NCI-H69 (cell line): ENCODE data around the gene NFIA.
"Not testable (repeated sequence)": the region's sequence is repeated elsewhere in the genome, so short reads cannot be mapped to it uniquely, and the experiment has no call there.

Experiments
- DNase-seq: peaks from one replicate; lab custom pipeline; 2025; lab: John Stamatoyannopoulos, UW

The NFIA gene

GRCh38 chr1:61457526-61458040 lies 375.2 kb downstream of the NFIA start:
- no peak for DNase-seq

DNA sequence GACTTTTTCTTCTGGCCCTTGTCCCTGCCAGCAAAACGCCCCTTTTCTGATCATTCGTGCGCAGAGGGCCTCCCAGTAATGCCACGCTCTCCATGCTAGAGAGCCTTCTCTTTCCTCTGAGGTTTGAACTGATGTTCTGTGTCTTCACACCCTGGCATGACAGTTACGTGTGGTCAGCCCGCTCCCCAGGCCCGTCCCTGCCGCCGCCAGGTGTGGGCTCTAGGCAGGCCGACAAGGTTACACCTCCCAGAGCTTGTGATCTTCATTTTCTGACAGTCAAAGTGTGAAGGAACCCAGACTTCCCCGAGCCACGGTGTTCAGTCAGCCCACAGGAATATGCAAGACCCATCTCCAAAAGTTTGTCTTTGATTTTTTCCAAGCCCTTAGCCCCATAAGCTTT lies 377.0 kb downstream of the NFIA start:
- DNase-seq: no peak

- DNase-seq: no peak
These were observed 377.8 kb downstream of the NFIA start for GRCh38 chr1:61460191-61460590.

DNA sequence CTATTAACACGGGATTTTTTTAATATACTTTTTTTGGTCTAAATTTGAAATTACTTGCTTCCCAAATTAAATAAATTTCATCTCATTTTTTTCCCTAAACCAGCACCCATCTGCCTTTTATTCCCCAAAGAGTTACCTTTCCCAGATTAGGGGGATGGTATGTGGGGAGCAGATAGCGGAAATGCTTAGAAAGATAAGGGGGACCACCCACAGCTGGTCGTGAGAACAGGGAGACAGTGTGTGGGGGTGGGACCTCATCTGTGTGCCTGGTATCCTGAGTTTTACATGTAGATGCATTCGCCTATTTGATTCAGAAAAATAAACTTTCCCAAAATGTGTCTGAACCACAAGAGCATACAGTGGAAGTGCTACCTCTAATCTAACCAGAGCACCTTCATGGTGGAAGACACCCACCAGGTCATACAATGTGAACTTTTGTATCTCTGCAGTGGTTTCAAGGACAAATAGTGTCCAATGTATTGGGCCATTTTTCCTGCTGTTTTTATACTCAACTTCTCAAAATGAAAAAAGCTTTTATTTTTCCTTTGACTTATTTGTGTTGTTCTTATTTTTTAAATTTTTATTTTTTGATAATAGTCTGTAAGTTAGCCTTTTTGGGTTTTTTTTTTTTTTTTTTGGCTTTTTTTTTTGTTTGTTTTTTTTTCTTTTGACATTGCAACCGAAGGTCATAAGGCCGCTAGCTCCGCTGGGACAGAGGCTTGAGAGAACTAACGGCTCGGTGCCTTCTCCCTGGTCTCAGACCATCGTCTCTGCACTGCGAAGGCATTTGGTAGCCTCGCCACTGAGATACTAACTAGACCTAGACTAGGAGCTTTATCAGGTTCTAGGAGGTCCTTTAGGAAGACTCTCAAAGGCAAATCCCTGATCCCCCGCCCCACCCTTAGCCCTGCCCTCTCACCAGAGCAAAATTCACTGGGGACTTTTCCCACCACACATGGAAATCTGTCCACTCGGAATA lies 379.3 kb downstream of the NFIA start:
- no peak for DNase-seq

GRCh38 chr1:61462628-61463027 lies 380.3 kb downstream of the NFIA start:
- DNase-seq: no peak

- DNase-seq: no peak
These were observed 380.9 kb downstream of the NFIA start for GRCh38 chr1:61463220-61463619.

DNA sequence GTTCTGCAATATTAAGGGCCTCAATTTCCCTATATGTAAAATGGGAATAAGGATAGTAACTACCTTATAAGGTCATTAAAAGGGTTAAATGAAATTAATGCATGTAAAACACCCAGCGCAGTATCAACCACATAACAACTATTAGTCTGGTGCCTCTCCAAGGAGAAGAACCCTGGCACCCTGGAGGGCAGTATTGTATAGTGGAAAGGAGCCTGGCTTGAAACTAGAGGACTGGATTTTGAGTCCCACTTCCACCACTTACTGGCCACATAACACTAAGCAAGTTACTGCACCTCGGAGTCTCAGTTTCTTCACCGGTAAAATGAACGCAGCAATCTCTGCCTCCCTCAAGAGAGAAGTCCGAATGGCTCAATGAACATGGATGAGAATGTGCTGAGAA lies 385.5 kb downstream of the NFIA start:
- not testable (repeated sequence) for DNase-seq

- DNase-seq: no peak
These were observed 387.0 kb downstream of the NFIA start for GRCh38 chr1:61469365-61469764.

DNA sequence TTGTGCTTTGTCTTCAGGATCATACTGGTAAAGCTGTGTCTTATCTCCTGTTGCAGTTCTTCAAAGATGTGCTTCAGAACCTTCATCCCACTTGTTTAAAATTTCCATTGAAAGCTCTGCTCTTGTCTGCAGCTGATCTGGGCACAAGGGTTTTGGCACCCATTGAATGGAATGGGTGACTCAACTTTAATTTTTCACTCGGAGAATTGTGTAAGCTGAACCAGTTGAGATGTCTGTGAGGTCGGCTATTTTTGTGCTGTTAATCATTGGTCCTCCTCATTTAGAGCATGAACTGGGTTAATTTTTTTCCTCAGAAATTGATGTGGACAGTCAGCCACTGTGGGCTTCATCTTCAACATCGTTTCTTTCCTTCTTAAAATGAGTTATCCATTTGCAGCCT lies 390.5 kb downstream of the NFIA start:
- DNase-seq: no peak

DNA sequence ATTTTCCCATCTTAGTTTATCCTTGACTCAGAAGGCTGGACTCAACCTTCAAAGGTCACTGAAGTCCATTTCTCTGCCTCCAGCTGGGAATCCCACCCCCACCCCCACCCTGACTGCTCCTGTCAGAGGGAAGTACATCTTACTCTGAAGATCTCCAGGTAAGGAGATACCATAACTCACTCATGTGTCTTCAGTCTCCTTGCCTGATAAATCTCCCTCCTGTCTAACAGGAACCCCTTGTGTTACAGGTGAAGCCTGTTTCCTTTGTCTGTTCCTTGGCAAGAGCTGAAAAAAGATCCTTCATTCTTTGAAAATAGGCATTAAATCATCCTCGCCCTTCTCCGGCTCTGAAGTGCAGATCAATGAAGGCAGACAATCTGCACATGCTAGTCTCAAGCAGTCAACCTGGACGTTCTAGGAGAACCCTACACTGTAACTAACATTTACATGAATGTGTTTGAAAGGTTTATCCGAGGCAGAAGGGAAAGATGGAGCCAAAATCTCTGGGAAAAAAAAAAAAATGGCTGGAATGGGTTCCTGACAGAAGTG lies 392.0 kb downstream of the NFIA start:
- DNase-seq: no peak

GRCh38 chr1:61474963-61475362 lies 392.6 kb downstream of the NFIA start:
- DNase-seq: no peak

DNA sequence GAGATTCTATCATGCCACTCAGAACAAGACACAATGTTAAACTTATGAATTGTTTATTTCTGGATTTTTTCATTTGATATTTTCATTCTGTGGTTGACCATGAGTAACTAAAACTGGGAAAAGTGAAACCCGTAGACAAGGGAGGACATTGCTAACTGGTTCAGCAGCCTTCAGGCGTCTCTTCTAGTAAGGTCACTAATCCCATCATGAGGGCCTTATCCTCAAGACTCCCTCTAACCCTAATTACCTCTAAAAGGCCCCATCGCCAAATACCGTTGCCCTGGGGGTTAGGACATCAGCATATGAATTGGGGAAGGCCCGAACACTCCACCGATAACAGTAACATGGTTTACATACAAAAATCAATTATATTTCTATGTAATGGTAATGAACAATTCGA lies 394.9 kb downstream of the NFIA start:
- no peak for DNase-seq

GRCh38 chr1:61480273-61480935 lies 398.0 kb downstream of the NFIA start:
- no peak for DNase-seq

DNA sequence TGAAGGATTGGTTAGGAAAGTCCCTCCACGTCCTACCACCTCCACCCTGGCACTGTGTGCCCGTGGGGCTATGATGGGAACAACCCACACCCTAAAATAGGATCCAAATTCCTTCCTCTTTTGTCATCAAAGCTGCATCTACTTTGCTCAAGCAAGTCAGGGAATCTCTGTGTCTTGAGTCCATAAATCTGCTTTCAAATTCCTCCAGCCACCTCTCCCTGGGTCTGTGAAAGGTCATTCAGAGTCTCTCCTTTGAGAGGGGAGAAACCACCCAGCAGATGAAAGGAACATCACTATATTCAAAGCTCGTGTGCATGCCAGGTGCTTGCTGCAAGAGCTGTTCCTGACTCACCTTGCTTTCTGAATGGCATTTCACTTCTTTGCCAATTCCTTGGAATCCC lies 399.0 kb downstream of the NFIA start:
- no peak for DNase-seq

- DNase-seq: no peak
These were observed 399.9 kb downstream of the NFIA start for GRCh38 chr1:61482170-61482734.

DNA sequence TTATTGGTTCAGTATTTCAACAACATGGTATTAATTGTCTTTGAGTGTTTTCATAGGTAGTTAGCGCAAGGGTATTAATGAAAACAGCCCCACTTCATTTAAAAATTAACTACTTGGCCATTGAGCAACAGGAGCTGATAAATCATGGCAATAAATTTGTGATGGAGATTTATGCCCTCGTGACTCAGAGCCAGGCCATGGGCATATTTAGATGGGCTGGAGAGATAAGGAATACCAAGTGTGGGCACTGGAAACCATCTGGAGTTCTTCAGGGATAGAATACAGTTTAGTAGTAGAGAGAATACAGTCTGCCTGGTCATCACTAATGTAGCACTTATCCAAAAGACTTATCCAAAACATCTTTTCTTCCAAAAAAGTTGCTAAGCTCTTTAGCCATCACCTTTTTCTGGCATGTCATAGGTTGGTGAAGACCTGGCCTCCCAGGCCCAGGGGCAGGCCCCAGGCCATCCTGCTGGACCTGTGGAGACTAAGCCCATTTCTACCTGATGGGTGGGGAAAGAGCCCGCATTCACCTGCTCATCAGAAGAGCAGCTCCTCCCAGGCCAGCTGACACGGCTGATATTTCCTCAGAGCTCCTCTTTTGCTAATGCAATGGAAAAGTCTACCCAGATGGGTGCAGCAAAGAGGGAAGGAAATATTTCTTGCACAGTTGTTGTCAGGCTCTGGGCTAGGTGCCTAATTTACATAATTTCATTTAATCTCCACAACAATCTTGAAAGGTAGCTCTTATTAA lies 404.6 kb downstream of the NFIA start:
- peak; percentile 5 for DNase-seq

DNA sequence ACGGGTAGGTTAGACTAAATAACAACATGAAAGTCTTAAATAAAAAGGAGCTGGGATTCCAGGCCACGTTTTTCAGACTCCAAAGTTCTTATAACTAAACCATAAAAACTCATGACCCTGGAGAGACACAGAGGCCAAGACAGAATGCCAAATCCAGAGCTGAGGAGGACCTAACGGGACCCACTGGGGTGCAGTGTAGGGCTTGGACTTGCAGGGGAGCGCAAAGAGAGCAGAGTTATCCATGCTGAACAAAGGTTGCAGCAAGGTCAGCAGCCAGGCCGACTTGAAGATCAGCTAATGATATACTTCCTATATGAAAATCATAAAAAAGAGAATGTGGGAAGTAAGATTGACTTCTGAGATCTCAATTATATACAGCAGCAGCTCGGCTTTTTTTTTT lies 405.4 kb downstream of the NFIA start:
- DNase-seq: no peak

- no peak for DNase-seq
These were observed 408.6 kb downstream of the NFIA start for GRCh38 chr1:61490924-61491323.

DNA sequence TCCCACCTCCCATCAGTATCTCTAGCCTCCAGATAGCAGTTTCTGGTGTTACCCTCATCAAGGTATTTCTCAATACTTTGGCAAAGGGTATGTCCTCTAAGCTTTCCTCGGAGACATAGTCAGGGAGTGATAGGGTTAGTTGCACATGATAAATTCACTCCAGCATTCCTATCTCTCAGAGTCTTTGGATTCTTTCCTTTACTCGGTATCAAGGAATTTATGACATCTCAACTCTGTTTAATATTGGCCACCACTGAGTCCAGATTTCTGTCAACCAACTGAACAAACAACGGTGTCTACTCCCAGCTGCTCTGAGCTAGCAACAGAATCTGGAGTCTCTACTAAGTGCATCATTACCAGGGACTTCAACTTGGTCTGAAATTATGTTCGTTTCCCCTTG lies 409.1 kb downstream of the NFIA start:
- no peak for DNase-seq

DNA sequence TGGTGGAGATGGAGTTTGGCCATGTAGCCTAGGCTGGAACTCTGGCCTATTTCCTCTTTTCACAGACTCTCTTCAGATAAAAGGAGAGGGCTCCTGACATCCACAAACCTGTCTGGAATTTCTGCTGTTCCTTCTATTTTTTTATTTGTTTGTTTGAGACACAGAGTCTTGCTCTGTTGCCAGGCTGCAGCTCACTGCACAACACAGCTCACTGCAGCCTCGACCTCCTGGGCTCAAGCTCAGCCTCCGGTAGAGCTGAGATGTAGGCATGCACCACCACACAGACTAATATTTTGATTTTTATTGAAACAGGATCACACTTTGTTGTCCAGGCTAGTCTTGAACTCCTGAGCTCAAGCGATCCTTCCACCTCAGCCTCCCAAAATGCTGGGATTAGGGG lies 411.6 kb downstream of the NFIA start:
- no peak for DNase-seq

GRCh38 chr1:61496501-61496900 lies 414.1 kb downstream of the NFIA start:
- DNase-seq: no peak

- no peak for DNase-seq
These were observed 414.7 kb downstream of the NFIA start for GRCh38 chr1:61497013-61497412.
